Posterior cingulate gyrus (tissue), 11 donors: ENCODE results near the gene SPTBN2.

Source experiments
- DNase-seq, 10 donors: peaks; one replicate each; pipeline versions ENCODE4 v3.0.0 to v3.0.0-alpha.2; 2020 to 2021; ENCODE audit warnings: mixed read lengths in 3 of 10
- intact Hi-C: fragments of 100-400 bp; cut with DNase I; formaldehyde crosslinking; loops from one replicate; pipeline ENCODE4 v1.15.1; 2023

SPTBN2 gene

DNA sequence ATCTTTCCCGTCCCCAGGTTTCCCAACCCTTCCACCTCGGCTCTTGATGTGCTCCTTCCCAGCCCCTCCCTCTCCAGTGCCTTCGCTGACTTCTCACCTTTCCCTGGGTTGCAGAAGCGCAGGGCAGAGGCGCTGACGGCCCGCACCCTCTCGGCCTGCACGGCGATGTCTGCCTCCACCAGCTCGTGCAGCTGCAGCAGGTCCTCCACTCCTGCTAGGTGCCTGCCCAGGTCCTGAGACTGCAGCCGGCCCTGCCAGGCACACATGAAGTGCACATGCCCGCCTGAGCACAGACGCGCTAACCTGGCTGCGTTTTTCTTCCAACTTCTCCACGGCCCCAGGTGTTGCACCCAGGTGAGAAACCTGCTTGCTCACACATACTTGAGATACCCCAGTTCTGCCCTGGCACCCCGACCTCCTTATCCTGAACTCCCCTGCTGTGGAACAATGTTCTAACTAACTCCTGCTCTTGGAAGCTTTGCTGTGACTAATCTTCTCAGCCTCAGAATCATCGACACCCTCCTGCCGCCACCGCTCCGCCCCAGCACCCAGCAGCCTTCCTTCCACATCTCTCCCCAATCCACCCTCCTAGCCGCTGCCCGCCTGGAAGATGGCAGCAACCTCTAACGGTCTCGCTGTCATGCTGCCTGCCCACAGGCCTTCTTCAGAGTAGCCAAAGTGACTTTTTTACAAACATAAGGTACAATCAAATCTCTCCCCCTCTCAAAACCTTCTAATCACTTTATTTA is 23.3 kb downstream of the SPTBN2 start:
- DNase-seq, result peak in 6 of 10 donors; percentile 48 to 94 (median 75)
- intact Hi-C loops, result no loop called here

GRCh38 chr11:66704659-66705360 is 24.2 kb downstream of the SPTBN2 start:
- intact Hi-C loops, result no loop called here
- DNase-seq, result peak in 1 of 10 donors; percentile 80

- DNase-seq, result no peak
- intact Hi-C loops, result no loop called here
Measured at GRCh38 chr11:66701432-66702240, 27.4 kb downstream of the SPTBN2 start.

GRCh38 chr11:66700742-66701141 is 28.3 kb downstream of the SPTBN2 start:
- intact Hi-C loops, result no loop called here
- peak in 1 of 10 donors; percentile 90 for DNase-seq

DNA sequence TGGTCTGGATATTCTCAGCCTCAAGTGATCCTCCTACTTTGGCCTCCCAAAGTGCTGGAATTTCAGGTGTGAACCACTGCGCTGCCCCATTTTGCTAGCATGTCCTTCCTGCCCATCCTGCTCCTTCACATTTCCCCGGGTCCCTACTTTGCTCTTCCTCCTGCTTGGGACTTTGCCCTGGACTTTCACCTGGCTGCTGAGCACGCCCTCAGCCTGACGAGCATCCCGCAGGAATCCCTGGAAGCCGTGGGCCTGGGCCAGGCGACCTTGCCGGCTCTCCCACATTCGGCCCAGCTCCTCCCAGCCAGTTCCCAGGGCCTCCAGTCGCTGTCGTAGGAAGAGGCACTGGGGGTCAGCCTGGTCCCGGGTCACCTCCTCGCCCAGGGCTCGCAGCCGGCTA is 28.7 kb downstream of the SPTBN2 start:
- DNase-seq, result no peak
- intact Hi-C loops, result no loop called here

DNA sequence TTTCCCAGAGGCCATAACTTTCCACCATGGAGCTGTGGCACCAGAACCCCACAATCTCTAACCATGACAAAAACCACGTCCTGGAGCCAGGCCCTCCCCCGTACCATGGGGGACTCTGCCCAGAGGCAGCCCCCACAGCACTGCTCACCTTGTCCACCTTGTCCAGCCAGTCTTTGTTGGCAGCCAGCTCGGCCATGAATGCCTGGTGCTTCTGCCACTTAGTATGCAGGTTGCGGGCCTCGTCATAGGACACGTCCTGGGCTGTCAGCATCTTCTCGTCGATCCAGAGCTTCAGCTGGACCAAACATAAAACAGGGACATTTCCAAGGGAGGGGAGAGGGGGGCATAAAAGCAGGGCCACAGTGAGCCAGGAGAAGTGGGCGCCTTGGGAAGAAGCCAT is 30.5 kb downstream of the SPTBN2 start:
- intact Hi-C loops, result loop anchor here (5.0 kb wide), 1 partner anchor 184 kb away; no protein-coding TSS in a partner anchor
- DNase-seq, result peak in 2 of 10 donors; percentile 39 to 66

- peak in 2 of 10 donors; percentile 9 to 13 for DNase-seq
- intact Hi-C loops, result loop anchor here (5.0 kb wide), 1 partner anchor 184 kb away; no protein-coding TSS in a partner anchor
Measured at GRCh38 chr11:66697988-66698387, 31.0 kb downstream of the SPTBN2 start.

DNA sequence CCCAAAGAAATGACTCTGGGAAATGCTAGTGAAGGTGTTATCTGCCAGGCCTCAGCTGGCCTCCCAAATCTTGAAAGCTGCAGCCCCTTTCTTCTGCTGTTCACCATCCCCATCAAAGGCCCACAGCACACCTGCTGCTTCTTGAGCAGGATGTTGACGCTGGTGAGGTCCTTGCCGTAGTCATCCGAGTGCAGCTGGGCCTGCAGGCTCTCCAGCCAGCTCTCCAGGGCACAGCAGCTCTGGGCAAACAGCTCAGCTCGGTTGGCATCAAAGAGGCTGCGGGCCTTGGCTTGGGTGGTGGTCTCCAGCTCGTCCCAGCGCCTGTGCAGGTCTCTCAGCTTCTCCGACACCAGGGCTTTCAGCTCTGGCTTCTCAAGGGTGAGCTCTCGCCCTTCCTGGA is 32.9 kb downstream of the SPTBN2 start:
- peak in 2 of 10 donors; percentile 55 to 63 for DNase-seq
- intact Hi-C loops, result loop anchor here (5.0 kb wide), 1 partner anchor 186 kb away; no protein-coding TSS in a partner anchor

DNA sequence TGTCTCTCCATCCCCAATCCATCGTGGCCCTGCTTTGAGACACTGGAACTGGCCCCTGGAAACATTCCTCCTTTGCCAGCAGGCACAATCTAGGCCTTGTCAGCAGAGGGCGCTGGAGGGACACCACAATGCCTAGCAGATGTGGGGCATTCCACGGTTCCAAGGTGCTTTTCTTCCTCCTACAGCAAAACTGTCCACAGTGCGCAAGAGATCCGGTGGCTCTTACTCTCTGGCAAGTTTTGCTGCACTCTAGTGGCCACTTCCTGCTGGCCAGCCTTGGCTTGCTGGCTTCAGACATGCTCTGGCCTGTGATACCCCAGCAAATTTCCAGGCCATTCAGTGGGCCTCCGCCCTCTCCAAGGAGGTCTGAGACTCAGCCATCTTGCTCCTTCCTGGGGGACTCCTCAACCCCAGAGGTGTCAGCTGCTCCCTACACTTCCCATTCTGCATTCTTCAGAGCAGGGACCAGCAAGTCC is 34.2 kb downstream of the SPTBN2 start:
- intact Hi-C loops, result loop anchor here (1.0 to 5.0 kb wide), 2 partner anchors 140 to 188 kb away; no protein-coding TSS in a partner anchor

DNA sequence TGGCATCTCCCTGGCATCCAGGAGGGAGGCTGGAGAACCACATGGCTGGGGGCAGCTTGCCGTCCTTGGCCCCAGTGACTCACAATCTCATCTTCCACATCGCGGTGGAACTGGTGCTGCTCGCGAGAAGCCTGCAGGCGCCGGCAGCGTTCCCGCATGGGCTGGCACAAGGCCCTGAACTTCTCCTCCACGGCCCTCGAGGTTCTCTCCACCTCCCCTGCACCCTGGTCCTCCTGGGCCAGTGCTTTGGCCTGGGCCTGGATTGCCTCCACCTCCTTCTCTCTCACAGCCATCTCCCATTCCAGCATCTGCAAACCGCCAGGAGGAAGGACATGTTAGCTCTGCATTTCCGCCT is 35.0 kb downstream of the SPTBN2 start:
- peak in 3 of 10 donors; percentile 52 to 75 (median 72) for DNase-seq

More for the DNA sequence above, 34.2 kb downstream of the SPTBN2 start:
- peak; percentile 70 to 96 (median 86) for DNase-seq

DNA sequence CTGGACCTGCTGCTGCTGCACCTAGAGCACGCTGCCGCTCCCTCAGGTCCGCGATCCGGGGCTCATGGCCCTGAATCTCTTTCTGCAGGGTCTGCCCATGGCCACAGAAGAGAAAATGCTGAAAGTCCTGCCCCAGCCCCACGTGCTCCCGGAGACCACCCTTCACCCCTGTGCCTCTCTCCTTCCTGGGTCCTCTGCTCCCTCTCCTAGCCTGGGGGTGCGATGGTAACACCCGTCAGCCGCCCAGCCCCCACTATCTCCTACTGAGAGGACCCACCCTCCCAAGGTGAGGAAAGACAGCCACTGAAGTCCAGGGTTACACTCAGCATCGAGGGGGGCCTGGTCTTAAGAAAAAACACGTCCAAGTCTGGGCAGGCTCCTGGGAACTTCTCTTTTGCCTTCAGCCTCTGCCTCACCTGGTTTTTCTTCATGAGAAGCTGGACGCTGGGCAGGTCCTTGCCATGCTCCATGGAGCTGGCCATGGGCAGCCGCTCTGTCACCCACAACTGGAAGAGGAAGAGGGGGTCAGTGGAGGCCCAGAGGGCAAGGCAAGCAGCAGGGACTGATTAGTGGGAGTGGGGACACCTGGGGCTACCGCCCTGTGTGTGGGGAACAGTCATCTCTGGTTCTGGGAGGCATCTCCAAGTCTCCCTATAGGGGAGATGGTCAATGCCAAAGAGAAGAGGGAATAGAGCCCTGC is 35.5 kb downstream of the SPTBN2 start:
- intact Hi-C loops, result loop anchor here (1.0 kb wide), 1 partner anchor 141 kb away; no protein-coding TSS in a partner anchor
- DNase-seq, result peak in 3 of 10 donors; percentile 50 to 76 (median 59)

More for the DNA sequence above, 35.0 kb downstream of the SPTBN2 start:
- intact Hi-C loops, result loop anchor here (1.0 kb wide), 1 partner anchor 140 kb away; no protein-coding TSS in a partner anchor

GRCh38 chr11:66692871-66693331 is 36.1 kb downstream of the SPTBN2 start:
- intact Hi-C loops, result no loop called here
- peak in 2 of 10 donors; percentile 58 to 82 for DNase-seq

GRCh38 chr11:66692446-66692845 is 36.6 kb downstream of the SPTBN2 start:
- DNase-seq, result peak in 3 of 10 donors; percentile 76 to 88 (median 88)
- intact Hi-C loops, result no loop called here

- peak in 3 of 10 donors; percentile 50 to 78 (median 74) for DNase-seq
- intact Hi-C loops, result no loop called here
Measured at GRCh38 chr11:66691311-66691980, 37.6 kb downstream of the SPTBN2 start.

GRCh38 chr11:66689661-66690590 is 39.1 kb downstream of the SPTBN2 start:
- DNase-seq, result peak in 3 of 10 donors; percentile 57 to 77 (median 77)
- intact Hi-C loops, result no loop called here

DNA sequence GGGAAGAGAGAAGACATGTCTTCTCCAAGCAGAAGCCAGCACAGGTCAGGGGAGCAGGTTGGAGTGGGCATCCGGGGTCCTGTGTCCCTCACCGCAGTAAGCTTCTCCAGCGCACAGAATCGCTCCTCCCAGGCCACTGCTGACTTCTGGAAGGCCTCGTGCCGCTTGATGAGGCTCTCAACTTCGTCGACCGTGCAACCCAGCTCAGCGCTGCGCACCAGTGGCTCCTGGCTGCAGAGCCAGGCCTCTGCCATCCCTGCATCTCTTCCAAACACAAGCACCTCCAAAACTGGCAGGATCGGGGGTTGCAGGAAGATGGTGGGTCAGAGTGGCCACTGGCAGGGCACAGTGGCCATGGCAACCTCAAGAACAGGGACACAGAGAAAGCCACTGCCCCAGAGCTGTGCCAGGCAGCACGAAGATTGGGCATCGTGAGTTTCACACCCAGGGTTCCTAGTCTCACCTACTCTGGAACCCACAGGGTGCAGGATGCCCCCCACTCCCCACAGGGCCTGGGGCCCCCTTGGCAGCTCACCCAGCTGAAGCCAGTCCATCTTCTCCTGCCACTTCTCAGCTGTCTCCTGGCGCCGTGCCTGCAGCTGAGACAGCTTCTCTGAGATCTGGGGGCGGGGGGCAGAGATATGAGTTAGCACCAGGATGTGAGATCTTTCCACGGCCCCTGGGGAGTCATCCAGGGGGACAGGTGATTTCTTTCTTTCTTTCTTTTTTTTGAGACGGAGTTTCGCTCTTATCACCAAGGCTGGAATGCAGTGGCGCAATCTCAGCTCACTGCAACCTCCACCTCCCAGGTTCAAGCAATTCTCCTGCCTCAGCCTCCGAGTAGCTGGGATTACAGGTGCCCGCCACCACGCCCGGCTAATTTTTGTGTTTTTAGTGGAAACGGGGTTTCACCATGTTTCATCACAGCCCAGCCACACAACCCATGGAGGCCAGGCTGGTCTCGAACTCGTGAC is 40.2 kb downstream of the SPTBN2 start:
- peak in 3 of 10 donors; percentile 61 to 79 (median 61) for DNase-seq
- intact Hi-C loops, result no loop called here
